Measurements from ENCODE around the gene CSN3.
"Not testable (repeated sequence)": the region's sequence is repeated elsewhere in the genome, so short reads cannot be mapped to it uniquely, and the experiment has no call there.

- not testable (repeated sequence) for TF ChIP-seq CTCF (IDR thresholded peaks at IDR 0.05; ENCODE audit: insufficient read depth, low read depth, low read length); EZH2 (IDR thresholded peaks at IDR 0.05; ENCODE audit: insufficient read depth, low read length)
These were observed 25.8 kb upstream of the CSN3 start for GRCh38 chr4:70216550-70216949.

All from astrocyte (in vitro differentiated cells and primary cell).